IPS-15b (cell line): ENCODE measurements around the gene VPS35.

Source experiments
- H3K27me3 ChIP-seq: one replicate; pipeline ENCODE4 v1.6.1; 2013; ENCODE audit warnings: low read length; ENCODE audit not compliant: control insufficient read depth, insufficient read depth
- H3K36me3 ChIP-seq: one replicate; pipeline ENCODE4 v1.6.1; 2013; ENCODE audit warnings: low read length; ENCODE audit not compliant: control insufficient read depth, insufficient read depth
- H3K4me1 ChIP-seq: one replicate; pipeline ENCODE4 v1.6.1; 2013; ENCODE audit warnings: mild to moderate bottlenecking, low read length; ENCODE audit not compliant: control insufficient read depth, insufficient read depth
- H3K4me3 ChIP-seq: one replicate; pipeline ENCODE4 v1.5.1; 2013; ENCODE audit warnings: low read depth, low read length
- H3K9ac ChIP-seq: one replicate; pipeline ENCODE4 v1.6.1; 2013; ENCODE audit warnings: low read depth, mild to moderate bottlenecking, low read length
- H3K9me3 ChIP-seq: one replicate; pipeline ENCODE4 v1.6.1; 2013; ENCODE audit warnings: mild to moderate bottlenecking, low read length; ENCODE audit not compliant: control insufficient read depth, insufficient read depth

VPS35 gene

DNA sequence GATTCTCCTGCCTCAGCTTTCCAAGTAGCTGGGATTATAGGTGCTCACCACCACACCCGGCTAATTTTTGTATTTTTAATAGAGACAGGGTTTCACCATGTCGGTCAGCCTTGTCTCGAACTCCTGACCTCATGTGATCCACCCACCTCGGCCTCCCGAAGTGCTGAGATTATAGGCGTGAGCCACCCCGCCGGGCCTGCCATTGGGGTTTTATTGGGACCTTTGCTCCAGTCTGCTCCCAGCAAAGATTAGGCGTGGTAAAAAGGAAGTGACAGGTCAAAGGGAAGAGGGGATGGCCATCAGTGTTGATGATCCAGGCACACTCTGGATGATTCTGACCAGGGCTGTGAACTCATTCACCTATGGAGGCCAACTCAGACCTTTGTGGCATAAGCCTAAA, 38.7 kb upstream of the VPS35 start:
- Histone ChIP-seq H3K4me1 (no peaks in the 10 kb centered on the region), H3K27me3 (no peaks in the 10 kb centered on the region), H3K4me3 (no peak overlapping the region), H3K9ac (no peak overlapping the region), H3K9me3 (no peaks in the 10 kb centered on the region), H3K36me3 (no peaks in the 10 kb centered on the region)

DNA sequence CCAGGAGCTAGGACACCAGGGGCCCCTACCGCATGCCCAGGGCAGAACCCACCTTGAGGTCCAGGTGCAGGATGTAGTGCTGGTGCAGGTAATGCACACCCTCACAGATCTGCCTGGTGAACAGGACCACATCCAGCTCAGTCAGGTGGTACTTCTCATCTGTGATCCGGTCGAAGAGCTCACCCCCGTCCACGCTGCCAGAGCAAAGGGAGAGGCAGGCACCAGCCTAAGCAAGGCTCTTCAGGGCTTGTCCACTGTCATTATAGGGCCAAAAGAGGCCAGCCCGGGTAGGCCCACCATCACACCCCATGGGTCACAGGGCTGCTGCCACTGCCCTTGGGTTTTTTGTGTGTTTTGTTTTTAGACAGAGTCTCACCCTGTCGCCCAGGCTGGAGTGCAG, 38.2 kb upstream of the VPS35 start:
- H3K9me3 ChIP-seq = no peaks in the 10 kb centered on the region
- no peaks in the 10 kb centered on the region for H3K4me1 ChIP-seq
- H3K36me3 ChIP-seq = no peaks in the 10 kb centered on the region
- no peak overlapping the region for H3K9ac ChIP-seq
- H3K4me3 ChIP-seq = no peak overlapping the region
- H3K27me3 ChIP-seq = no peaks in the 10 kb centered on the region

DNA sequence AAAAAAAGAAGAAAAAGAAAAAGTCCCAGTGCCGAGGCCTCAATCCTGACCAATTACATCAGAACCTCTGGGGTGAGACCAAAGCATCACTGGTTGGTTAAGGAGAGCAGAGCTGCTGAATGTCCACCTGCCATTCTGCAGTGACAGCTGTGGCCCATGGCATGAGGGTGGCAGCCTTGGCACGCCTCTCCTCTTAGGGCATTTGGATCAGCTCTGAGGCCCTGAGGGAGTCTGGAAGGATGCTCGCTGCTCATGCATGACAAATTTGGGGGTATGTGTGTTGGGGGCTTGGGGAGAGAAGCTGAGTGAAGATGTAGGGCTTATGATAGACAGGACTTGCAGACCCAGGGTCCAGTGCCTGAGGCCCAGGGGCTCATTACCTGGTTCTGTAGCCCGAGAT, 32.9 kb upstream of the VPS35 start:
- no peaks in the 10 kb centered on the region for H3K4me1 ChIP-seq
- H3K27me3 ChIP-seq = no peaks in the 10 kb centered on the region
- H3K9ac ChIP-seq = no peak overlapping the region
- H3K9me3 ChIP-seq = no peaks in the 10 kb centered on the region
- H3K4me3 ChIP-seq = no peak overlapping the region
- no peaks in the 10 kb centered on the region for H3K36me3 ChIP-seq

DNA sequence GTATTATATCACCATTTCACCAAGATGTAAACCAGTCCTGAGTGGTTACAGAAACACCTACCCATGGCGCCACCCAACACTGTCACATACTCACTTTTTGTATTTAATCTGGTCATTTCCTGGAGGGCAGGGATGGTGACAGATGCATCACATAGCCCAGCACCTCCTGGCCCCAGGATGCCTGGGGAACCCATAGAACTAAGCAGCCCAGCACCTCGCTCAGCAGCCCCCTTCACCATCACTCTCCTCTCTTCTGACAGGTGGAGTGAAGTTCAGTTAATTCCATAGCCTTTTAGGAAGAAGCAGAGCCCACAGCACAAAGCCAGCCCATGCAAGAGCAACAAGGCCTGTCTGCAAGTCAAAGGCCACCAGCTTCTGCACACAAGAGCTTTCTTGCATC, 31.6 kb upstream of the VPS35 start:
- Histone ChIP-seq H3K36me3 (no peaks in the 10 kb centered on the region), H3K4me3 (no peak overlapping the region), H3K4me1 (no peaks in the 10 kb centered on the region), H3K27me3 (no peaks in the 10 kb centered on the region), H3K9ac (no peak overlapping the region), H3K9me3 (no peaks in the 10 kb centered on the region)

DNA sequence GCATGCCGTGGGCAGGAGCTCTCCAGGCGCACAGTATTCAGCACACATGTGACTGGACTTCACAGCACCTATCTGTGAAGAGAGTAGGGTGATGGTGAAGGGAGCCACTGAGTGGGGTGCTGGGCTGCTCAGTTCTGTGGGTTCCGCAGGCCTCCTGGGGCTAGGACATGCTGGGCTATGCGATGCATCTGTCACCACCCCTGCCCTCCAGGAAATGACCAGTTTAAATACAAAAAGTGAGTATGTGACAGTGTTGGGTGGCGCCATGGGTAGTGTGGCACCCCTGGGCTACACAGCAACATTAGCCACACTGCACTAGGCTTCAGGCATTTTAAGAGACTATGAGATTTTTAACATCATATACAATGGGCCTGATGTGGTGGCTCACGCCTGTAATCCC, 30.6 kb upstream of the VPS35 start:
- H3K4me3 ChIP-seq = no peak overlapping the region
- H3K9ac ChIP-seq = no peak overlapping the region
- H3K36me3 ChIP-seq = no peaks in the 10 kb centered on the region
- no peaks in the 10 kb centered on the region for H3K4me1 ChIP-seq
- H3K9me3 ChIP-seq = no peaks in the 10 kb centered on the region
- H3K27me3 ChIP-seq = no peaks in the 10 kb centered on the region

DNA sequence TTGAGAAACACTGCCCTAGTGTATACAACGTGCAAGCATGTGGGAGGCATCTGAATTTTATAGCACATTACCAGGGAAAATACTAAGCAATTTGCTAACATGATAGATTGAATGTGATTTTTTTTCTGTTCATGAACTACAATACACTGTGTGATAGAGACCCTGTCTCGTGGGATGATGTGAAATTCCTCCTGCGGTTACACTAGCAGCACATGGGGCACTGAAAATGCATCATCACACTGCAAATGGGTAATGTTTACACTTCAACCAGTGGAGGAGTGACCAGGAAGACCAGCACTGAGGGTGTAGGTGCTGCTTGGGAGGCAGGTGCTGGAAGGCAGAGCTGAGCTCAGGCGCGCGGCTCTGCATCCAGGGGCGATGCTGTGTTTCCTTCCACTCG, 29.2 kb upstream of the VPS35 start:
- H3K9me3 ChIP-seq = no peaks in the 10 kb centered on the region
- H3K27me3 ChIP-seq = no peaks in the 10 kb centered on the region
- H3K4me1 ChIP-seq = no peaks in the 10 kb centered on the region
- H3K4me3 ChIP-seq = no peak overlapping the region
- H3K36me3 ChIP-seq = no peaks in the 10 kb centered on the region
- no peak overlapping the region for H3K9ac ChIP-seq

DNA sequence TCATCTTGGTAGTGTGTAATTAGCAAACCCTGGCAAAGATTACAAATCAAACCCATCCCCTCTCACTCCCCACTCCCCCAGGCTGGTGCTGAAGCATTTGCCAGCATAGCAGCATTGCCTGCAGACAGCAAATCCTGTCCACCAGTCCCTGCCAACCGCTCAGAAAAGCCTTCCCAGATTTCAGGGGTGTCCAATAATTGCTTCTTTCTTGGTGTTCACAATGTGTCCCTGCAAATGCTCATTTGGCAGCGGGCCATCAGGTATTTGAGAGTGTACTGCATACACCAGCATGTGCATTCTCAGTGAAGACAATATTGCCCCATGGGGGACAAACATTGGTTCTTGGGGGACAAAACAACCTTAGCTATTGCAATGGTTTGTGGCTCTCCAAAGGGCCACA, 28.7 kb upstream of the VPS35 start:
- H3K27me3 ChIP-seq = no peaks in the 10 kb centered on the region
- H3K4me3 ChIP-seq = no peak overlapping the region
- H3K9me3 ChIP-seq = no peaks in the 10 kb centered on the region
- H3K36me3 ChIP-seq = no peaks in the 10 kb centered on the region
- no peaks in the 10 kb centered on the region for H3K4me1 ChIP-seq
- H3K9ac ChIP-seq = no peak overlapping the region

DNA sequence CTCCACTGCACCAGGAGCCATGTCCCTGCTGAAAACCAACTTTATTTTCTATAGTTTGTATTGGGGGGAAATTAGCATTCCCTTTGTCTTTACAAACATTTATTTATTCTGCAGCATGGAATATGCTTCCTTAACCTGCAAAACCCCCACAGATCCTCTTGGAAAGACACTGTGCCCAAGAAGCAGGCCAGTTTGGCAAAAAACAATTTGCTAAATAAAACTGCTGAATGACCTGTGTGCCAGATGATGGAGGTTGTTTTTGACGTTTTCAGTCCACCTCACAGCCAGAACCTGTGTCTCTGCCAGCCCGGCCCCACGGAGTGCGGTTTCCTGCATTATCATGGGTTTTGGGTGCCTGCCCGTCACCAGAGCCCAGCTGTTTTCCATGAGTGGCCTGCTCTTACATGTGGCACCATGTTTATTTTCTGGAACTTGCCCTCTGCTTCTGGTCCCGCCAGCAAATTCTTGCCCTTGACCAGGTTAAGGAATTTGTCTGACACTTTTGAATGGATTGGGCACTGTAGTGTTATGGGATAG, 26.9 kb upstream of the VPS35 start:
- no peak overlapping the region for H3K9ac ChIP-seq
- no peak overlapping the region for H3K4me3 ChIP-seq
- H3K36me3 ChIP-seq = no peaks in the 10 kb centered on the region
- H3K9me3 ChIP-seq = no peaks in the 10 kb centered on the region
- H3K27me3 ChIP-seq = no peaks in the 10 kb centered on the region
- no peaks in the 10 kb centered on the region for H3K4me1 ChIP-seq

DNA sequence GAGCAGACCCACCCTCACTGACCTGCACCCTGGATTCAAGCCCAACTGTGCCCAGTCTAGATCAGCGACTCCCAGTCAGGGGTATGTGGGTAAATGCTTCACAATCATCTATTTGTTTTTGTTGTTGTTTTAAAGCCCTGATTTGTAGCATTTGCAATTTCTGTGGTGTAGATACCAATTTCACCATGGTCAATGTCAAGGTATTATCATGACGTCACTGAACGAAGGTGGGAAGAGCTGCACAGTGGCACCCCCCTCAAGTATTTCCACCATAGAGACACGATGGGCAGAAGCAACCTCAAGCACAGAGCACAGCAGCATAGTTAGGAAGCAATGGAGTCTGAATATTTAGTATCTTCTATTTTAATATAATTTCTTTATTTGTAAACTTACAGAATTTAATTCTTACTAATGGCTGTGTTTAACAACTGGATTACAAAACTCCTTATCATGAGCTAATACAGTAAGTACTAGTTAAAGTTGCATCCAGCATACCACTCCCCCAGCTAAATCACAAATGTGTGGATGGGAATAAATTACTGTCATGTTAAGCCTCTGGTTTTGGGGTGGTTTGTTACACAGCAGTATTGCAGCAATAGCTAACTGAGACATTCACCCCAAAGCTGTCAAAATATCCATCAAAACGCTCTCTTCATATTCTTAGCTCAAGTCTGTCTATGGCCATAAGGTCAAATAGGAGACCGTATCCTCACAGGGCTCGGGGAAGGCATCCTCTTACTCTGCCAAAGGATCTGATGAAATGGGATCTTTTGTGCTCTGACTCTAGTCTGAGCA, 26.0 kb upstream of the VPS35 start:
- Histone ChIP-seq H3K27me3 (no peaks in the 10 kb centered on the region), H3K36me3 (no peaks in the 10 kb centered on the region), H3K9me3 (no peaks in the 10 kb centered on the region), H3K4me3 (no peak overlapping the region), H3K9ac (no peak overlapping the region), H3K4me1 (no peaks in the 10 kb centered on the region)

DNA sequence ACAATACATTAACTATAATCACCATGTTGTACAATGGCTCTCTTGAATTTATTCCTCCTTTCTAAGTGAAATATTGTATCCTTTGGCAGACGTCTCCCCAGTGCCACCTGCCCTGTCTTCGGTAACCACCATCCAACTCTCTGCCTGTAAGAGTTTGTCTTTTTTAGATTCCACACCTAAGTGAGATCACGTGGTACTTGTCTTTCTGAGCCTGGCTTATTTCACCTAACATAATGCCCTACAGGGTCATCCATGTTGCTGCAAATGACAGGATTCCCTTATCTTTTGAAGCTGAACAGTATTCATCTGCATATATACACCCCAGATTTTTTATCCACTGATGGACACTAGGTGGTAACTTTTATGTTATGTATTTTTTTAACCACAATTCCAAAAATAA, 24.7 kb upstream of the VPS35 start:
- H3K4me1 ChIP-seq = no peaks in the 10 kb centered on the region
- H3K27me3 ChIP-seq = no peaks in the 10 kb centered on the region
- H3K4me3 ChIP-seq = no peak overlapping the region
- no peaks in the 10 kb centered on the region for H3K9me3 ChIP-seq
- H3K9ac ChIP-seq = no peak overlapping the region
- no peaks in the 10 kb centered on the region for H3K36me3 ChIP-seq

DNA sequence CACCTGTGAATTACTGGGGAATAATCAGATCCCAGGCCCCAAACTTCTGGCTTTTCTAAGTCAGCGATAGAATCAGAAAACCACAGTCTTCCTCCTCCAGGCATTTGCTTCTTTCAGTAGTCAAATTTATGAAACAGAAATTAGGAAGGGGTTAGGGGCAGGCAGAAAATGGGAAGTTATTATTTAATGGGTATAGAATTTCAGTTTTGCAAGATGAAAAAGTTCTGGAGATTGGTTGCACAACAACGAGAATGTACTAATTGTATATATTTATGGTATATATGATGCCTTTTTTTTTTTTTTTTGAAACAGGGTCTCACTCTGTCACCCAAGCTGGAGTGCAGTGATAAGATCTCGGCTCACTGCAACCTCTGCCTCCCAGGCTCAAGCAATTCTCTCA, 23.9 kb upstream of the VPS35 start:
- Histone ChIP-seq H3K9me3 (no peaks in the 10 kb centered on the region), H3K4me1 (no peaks in the 10 kb centered on the region), H3K36me3 (no peaks in the 10 kb centered on the region), H3K9ac (no peak overlapping the region), H3K4me3 (no peak overlapping the region), H3K27me3 (no peaks in the 10 kb centered on the region)
